GM19467 (cell line): ENCODE data around the gene UBE4A.

Experiments
- ATAC-seq: cut with Tn5 transposase; IDR thresholded peaks from one replicate; pipeline ENCODE4 v1.9.1; 2021; ENCODE audit warnings: mild to moderate bottlenecking, moderate library complexity; ENCODE audit not compliant: unreplicated experiment

The UBE4A gene

GRCh38 chr11:118341261-118341660 lies 18.1 kb upstream of the UBE4A start:
- ATAC-seq, result no peak

GRCh38 chr11:118341815-118342489 lies 17.4 kb upstream of the UBE4A start:
- ATAC-seq, result no peak

- ATAC-seq, result no peak
These were observed 16.8 kb upstream of the UBE4A start, which contains the start of gene CD3D for GRCh38 chr11:118342503-118343161. Gene CD3D, minus strand, starts transcription at chr11:118342705. Its CDS starts 98 bp downstream, at chr11:118342607.

DNA sequence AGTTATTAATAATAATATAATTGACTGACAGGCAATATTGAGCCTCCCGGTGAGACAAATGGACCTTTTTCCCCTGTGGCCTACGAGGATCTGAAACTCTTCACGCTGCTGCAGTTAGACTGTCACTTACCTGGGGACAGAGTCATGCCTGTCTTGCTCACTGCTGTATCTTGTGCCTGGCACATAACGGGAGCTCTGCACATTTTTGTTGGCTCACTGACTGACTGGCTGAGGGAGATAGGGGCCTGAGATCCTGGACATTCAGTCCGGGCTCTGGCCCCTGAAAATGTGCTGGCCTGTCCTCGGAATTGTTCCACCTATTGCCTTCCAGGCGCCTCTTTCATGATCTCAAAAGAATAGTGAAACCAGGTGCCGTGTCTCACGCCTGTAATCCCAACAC lies 16.2 kb upstream of the UBE4A start:
- no peak for ATAC-seq

GRCh38 chr11:118343981-118344515 lies 15.4 kb upstream of the UBE4A start, which contains the start of gene CD3G:
Gene CD3G, plus strand, starts transcription at chr11:118344344. Its CDS starts 80 bp downstream, at chr11:118344424.
- no peak for ATAC-seq

- ATAC-seq, result no peak
These were observed 9.9 kb upstream of the UBE4A start for GRCh38 chr11:118349475-118349874.

- ATAC-seq, result no peak
These were observed 6.2 kb upstream of the UBE4A start for GRCh38 chr11:118353084-118353710.

DNA sequence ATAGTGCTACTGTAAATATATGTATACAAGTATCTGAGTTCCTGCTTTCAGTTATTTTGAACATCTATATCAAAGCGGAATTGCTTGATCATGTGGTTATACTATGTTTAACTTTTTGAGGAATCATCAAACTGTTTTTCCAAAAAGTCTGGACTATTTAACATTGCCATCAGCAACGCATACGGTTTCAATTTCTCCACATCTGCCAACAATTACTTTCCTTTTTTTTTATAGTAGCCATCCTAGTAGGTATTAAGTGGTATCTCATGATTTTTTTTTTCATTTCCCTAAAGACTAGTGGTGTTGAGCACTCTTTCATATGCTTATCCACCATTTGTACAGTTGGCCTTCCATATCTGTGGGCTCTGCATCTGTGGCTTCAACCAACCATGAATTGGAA lies 1.3 kb upstream of the UBE4A start:
- ATAC-seq, result no peak

DNA sequence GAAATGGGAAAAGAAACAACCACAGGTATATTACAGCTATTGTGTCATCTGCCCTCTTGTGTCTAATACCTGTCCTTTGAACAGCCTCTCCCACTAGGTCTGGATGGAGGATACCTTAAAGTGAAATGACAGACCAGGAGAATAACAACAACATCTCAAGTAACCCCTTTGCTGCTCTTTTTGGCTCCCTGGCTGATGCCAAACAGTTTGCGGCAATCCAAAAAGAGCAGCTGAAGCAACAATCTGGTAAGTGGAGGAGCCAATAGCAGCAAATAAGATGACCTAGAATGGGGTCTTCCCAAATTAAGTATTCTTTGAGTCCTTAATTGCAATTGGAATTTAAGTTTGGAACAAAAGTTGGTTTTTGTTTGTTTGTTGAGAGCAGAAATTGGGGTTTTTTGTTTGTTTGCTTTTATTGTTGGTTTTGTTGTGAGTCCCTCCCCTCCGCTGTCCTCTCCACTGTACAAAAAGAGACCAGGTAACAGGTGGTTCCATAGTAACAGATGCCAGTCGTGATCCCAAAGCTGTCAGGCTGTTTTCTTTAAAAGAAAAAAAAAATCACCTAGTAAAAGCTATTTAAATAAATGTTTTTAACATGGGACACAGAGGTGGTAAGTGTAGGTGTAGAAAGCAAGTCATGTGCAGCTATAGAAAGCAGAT lies 5.7 kb downstream of the UBE4A start:
- no peak for ATAC-seq

DNA sequence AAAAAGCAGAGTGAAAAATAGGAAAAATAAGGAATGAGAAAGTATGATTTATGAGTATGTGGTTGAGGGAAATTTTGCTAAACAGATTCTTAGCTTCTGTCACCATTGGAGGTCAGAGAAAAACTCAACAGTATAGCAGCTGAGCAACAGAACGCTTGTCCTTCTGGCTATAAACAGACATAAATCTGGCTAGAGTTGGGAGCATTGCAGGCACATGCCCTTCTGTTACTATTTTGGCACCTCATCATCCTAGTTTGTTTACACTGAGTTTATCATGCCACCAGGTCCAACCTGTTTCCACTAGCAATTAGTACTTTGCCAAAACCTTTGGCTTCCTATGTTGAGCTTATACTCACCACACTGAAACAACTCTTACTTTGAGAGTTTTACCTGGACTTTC lies 6.9 kb downstream of the UBE4A start:
- no peak for ATAC-seq

DNA sequence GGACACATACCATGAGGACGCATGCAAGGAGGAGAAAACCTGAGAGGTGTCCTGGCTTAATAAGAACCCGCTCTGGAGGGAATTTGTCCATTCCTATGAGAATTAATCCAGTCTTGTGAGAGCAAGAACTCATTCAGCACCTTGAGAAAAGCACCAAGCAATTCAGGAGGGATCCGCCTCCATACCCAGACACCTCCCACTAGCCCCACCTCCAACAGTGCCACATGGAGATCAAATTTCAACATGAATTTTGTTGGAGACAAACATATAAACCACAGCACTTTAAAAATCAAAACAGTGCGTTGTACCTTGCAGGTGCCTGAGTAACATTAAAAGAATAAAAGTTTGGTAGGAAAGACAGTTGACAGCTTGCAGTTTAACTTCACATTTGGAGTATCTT lies 11.4 kb downstream of the UBE4A start:
- no peak for ATAC-seq

DNA sequence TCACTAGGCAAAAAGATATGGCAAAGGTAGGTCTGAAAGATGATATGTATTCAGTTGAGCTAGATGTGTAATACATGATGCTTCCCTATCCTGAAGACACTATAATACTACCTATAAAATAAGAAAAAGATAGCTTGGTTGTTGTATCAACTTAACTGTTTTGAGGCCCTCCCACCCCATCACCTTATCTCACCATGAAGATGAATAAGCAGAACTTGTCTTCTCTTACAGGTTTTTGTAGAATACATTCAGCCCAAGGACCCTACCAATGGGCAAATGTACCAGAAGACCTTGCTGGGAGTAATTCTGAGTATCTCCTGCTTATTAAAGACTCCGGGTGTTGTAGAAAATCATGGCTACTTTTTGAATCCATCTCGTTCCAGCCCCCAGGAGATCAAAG lies 13.9 kb downstream of the UBE4A start:
- no peak for ATAC-seq

DNA sequence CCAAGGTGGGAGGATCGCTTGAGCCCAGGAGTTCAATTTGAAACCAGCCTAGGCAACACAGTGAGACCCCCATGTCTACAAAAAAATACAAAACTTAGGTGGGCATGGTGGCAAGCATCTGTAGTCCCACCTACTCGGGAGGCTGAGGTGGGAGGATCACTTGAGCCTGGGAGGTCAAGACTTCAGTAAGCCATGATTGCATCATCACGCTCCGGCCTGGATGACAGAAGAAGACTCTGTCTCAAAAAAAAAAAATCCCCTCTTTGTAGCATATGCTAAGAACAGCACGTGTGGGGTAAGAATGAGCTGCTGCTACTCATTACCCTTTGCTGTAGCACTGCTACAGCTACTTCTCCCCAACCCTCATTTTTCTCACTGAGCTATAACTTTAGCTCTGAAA lies 14.5 kb downstream of the UBE4A start:
- ATAC-seq, result no peak

DNA sequence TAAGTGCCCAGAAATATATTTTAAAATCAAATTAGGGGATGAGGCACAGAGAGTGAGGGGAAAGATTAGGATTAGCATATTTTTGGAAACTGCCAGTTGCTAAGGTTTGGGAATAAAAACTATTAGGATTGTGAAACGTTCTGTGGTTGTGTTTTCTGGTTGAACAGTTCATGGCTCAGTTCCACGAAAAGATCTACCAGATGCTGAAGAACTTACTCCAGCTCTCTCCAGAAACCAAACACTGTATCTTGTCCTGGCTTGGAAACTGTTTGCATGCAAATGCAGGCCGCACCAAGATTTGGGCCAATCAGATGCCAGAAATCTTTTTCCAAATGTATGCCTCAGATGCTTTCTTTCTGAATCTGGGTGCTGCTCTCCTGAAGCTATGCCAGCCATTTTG lies 15.3 kb downstream of the UBE4A start:
- no peak for ATAC-seq

DNA sequence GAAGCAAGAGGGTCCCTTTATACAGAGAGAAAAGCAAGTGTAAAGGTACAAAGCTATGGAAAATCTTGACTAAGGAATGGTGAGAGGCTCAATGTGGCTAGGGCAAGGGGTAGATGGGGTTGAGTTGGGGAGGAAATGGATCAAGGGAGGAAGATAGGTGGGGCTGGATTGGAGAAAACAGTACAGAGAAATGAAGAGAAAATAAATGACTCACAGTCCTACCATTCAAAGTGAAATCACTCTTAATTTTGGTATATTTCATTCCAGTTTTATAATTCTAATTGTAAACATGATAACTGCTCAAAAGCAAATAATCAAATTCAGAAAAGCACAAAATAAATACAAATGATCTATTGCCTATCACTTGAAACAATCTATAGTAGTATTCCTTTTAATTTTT lies 16.6 kb downstream of the UBE4A start:
- no peak for ATAC-seq

DNA sequence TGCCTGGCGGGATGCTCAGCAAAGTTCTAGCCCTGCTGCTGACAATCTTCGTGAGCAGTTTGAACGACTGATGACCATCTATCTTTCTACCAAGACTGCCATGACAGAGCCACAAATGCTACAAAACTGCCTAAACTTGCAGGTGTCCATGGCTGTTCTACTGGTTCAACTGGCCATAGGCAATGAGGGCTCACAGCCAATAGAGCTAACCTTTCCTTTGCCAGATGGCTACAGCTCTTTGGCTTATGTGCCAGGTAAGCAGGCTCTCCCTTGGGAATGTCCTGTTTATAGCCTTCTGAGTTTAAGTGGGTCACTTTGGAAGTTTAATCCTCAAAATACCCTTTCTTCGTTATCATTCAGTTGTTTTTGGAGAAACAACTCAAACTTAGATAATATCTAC lies 20.1 kb downstream of the UBE4A start:
- ATAC-seq, result no peak

DNA sequence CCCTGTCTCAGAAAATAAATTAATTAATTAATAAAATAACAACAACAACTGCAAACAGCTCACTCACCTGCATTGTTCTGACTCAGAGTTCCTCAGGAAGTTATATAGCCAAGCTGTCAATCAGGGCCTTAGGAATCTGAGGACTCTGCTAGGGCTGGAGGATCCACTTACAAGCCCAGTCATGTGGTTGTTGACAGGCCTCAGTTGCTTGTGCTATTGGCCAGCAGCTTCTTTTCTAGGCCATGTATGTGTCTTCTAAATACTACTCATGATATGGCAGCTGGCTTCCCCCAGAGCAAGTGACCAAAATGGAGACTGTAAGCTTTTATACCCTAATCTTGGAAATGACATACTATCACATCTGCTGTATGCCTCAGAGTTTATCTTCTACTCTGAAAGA lies 21.2 kb downstream of the UBE4A start:
- no peak for ATAC-seq

- ATAC-seq, result no peak
These were observed 23.6 kb downstream of the UBE4A start for GRCh38 chr11:118382954-118383353.

DNA sequence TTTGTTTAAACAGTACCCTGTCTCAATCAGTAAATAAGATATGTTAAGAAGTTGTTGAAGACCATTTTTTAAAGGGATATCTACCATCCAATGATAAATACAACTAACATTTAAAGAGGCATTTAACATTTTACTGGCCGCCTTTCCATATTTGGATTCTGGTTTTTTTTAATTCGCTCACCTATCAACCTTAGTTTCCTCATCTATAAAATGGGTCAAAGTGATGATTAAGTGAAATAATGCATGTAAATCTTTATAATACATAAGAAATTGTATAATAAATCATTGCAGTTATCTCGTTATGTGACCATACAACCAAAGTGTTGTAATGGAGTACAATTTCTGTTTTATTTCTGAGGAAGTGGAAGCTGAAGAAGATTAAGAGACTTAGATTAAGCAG lies 24.3 kb downstream of the UBE4A start:
- ATAC-seq, result no peak

DNA sequence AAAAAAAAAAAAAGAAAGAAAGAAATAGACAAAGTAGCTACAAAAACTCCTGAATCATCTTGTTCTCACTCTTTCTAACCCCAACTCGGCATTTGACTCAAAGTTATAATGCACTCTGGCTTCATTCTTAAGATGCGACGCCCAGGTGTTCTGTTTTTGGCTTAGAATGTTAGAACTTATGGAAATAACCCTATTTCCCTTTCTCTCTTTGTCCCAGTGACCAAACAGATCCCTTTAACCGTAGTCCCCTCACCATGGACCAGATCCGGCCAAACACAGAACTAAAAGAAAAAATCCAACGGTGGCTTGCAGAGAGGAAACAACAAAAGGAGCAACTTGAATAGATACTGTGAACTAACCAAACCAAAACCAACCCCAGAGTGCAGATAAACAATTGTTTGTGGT lies 36.7 kb downstream of the UBE4A start:
- ATAC-seq, result no peak

DNA sequence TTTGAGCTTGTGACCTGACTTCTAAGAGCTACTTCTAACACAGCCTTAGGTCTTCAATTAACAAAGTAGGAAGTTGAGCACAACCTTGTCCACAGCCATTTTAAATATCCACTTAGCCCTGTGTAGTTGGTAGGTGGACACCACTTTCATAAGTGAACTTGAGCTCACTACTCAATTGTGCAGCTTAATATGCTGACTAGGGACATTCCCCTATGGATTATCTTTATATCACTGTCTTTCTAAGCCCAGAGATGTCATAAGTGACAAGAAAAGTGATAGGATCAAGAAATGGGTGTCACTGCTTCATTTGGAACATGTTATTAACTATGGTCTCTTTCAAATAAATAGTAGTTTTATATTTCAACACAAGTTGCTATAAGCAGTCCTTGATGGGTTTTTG lies 38.0 kb downstream of the UBE4A start:
- no peak for ATAC-seq
